ENCODE data around the gene PLCL1.
"Not testable (repeated sequence)": the region's sequence is repeated elsewhere in the genome, so short reads cannot be mapped to it uniquely, and the experiment has no call there.

The PLCL1 gene

GRCh38 chr2:197810491-197810890 lies 6.1 kb downstream of the PLCL1 start:
- no peak for DNase-seq

GRCh38 chr2:197813093-197813787 lies 8.8 kb downstream of the PLCL1 start:
- no peak for DNase-seq

GRCh38 chr2:197814526-197814925 lies 10.1 kb downstream of the PLCL1 start:
- DNase-seq = no peak

GRCh38 chr2:197821550-197822289 lies 17.3 kb downstream of the PLCL1 start:
- DNase-seq = no peak

GRCh38 chr2:197822333-197822732 lies 17.9 kb downstream of the PLCL1 start:
- DNase-seq = no peak

GRCh38 chr2:197827618-197828017 lies 23.2 kb downstream of the PLCL1 start:
- no peak for DNase-seq

- DNase-seq = no peak
Observed at GRCh38 chr2:197828464-197829135, 24.2 kb downstream of the PLCL1 start.

GRCh38 chr2:197834771-197835170 lies 30.4 kb downstream of the PLCL1 start:
- DNase-seq = not testable (repeated sequence)

GRCh38 chr2:197835293-197835692 lies 30.9 kb downstream of the PLCL1 start:
- DNase-seq = no peak

- DNase-seq = no peak
Observed at GRCh38 chr2:197838036-197838435, 33.6 kb downstream of the PLCL1 start.

GRCh38 chr2:197838579-197838978 lies 34.2 kb downstream of the PLCL1 start:
- no peak for DNase-seq

GRCh38 chr2:197839327-197839726 lies 34.9 kb downstream of the PLCL1 start:
- DNase-seq = no peak

- DNase-seq = no peak
Observed at GRCh38 chr2:197839856-197840255, 35.5 kb downstream of the PLCL1 start.

GRCh38 chr2:197846128-197846527 lies 41.7 kb downstream of the PLCL1 start:
- no peak for DNase-seq

GRCh38 chr2:197846777-197847176 lies 42.4 kb downstream of the PLCL1 start:
- no peak for DNase-seq

- no peak for DNase-seq
Observed at GRCh38 chr2:197847651-197848401, 43.4 kb downstream of the PLCL1 start.

GRCh38 chr2:197848602-197849001 lies 44.2 kb downstream of the PLCL1 start:
- no peak for DNase-seq

GRCh38 chr2:197850882-197851450 lies 46.6 kb downstream of the PLCL1 start:
- no peak for DNase-seq

- no peak for DNase-seq
Observed at GRCh38 chr2:197851451-197851850, 47.1 kb downstream of the PLCL1 start.

GRCh38 chr2:197852108-197852507 lies 47.7 kb downstream of the PLCL1 start:
- no peak for DNase-seq

- DNase-seq = no peak
Observed at GRCh38 chr2:197853549-197853948, 49.2 kb downstream of the PLCL1 start.

GRCh38 chr2:197857476-197858107 lies 53.2 kb downstream of the PLCL1 start:
- no peak for DNase-seq
